NCI-H2081 treated with DMSO at 0.1 percent for 48 hours (cell line): Measurements from ENCODE around the gene SELENOH.

Experiments
- DNase-seq: peaks from one replicate; lab custom pipeline; 2025; lab: John Stamatoyannopoulos, UW

SELENOH gene

DNA sequence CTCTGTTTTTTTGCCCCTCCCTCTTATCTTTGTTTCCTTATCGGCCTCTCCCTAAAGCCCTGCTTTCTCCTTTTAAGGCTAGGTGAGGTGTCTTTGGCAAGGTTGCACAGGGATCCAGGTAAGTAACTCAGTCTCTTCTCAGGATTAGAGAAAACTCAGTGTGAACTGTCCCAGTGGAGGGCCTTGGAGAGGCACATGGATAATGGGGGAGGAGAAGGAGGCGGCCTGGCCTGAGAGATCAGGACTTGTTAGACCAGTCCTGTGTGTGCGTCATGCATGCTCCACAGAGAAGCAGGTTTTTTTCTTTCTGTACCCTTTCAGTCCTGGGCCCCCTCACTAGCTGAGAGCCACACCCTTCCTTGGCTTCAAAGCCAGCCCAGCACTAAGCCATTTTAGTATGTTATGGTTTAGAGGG is 40.2 kb downstream of the SELENOH start:
- no peak for DNase-seq

DNA sequence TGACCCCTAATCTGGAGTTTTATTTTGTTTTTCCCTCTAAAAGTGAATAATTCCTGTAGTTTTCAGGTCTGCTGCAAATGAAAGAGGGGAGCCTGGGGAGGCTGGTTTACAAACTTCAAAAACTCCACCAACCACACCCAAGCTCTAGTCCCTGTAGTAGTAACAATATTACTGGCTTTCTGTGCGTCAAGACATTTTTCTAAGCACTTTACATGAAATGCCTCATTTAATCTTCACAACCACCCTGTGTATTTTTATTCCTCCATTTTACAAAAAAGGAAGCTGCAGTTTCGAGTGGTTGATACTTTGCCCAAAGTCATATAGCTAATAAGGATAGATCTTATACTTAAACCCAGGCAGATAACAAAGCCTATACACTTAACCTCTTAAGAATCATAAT is 43.8 kb downstream of the SELENOH start:
- DNase-seq, result no peak

DNA sequence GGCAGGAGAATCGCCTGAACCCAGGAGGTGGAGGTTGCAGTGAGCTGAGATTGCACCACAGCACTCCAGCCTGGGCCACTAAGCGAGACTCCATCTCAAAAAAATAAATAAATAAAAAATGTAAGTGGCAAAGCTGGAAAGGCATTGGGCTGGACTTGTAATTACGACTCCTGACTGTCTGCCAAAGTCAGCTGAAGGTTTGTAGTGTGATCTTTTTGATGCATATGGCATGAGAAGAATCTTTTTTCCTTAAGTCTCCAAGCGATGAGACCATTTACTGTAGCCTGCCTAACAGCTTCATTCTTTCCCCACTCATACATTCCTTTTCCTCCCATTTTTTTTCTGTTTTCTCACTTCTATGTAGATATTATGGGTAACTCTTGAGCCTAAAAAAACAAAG is 45.1 kb downstream of the SELENOH start:
- DNase-seq, result no peak

DNA sequence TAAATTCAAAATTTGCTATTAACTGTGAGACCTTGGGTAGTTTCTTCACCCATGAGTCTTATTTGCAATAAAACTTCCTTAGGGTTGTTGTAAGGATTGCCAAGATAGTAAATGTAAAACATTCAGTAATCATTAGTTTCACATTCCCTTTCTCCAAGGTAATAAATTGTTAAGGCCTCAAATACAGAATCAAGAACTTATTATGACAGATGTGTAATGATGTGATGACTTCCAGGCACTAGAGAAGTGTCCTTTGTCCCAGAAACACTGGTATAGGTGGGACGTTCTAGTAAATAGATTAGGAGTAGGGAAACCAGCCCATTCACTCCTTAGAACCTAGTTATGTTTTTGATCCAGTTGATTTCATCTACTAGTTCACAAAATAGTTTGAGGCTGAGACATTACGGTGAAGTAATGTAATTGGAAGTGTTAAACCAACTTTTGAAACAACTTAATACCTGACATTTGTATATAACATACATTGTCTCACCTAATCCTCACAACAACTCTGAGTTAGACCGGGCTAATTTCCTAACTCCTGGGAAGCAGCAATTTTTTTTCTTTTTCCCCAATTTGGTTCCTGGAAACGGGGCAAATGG is 45.8 kb downstream of the SELENOH start:
- no peak for DNase-seq

DNA sequence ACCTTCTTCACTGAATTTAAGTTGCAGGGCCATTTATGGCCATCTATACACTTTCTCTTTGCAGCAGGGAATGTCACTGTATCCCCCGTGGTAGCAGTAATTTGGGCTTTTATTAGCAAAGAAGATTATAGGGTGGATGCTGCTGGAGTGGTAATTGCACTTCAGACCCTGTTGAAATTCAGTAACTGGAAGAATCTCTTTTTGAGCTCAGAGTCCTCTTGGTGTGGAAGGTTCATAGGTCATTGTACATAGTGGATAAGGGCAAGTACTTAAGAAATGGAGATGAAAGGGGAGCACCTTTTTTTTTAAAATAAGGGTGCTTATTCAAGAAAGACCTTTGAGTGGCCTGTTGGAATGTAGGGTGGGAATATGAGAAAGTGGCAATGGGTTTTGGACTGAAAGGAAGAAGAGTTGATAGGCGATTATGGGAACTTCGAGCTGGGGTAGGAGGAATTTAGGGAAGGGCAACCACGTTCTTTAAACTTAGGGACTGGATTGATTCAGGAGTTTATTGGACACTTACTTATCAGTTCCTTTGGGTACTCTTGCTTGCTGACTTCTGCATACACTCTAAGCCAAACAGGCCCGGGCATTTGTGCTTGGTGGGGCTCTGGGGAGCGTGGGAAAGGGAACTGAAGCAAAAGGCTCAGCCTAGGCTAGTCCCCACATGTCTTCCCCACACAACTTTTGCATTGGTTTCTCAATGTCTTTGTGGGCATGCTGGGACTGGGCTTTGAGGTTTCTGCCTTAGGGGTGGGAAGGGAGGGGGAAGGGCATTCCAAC is 46.8 kb downstream of the SELENOH start:
- no peak for DNase-seq

DNA sequence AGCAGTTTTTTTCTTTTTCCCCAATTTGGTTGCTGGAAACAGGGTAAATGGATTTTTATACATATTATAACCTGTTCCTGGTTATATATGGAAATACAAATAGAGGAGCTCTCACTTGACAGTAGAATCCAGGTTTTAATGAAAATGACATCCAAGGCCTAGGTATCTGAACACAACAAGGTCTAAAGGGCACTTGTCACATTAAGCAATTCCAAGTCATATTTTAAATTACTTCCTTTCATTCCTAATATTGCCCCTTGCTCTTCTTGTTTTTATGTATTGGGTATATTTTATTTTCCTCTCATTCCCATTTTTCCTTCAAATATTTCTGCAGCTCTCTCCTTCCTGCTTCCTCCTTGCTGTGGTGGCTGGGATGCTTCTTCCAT is 47.4 kb downstream of the SELENOH start:
- DNase-seq, result no peak

DNA sequence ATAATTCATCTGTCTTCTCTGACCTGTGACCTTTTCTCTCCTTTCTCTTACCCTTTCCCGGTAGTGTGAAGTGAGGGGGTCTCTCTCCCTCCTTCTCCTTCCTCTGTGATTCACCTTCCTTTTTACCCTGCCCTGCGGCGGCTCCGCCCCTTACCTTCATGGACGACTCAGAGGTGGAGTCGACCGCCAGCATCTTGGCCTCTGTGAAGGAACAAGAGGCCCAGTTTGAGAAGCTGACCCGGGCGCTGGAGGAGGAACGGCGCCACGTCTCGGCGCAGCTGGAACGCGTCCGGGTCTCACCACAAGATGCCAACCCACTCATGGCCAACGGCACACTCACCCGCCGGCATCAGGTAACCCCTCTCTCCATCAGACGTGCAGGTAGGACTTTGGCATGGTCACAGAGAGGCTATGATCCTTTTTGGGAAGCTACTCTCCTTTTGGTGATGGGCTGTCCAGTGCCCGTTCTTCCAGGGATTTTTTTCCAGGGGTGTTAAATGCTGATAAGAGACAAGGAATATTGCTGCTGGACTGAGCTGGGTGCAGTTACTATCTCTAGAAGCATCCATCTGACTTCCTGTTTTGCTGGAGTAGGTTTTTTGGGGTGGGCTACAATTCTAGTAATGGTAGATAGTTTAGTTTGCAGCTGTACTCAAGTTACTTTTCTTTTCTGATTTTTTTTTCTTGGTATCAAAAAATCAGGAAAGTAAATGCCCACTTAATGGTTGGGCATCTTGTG is 50.2 kb downstream of the SELENOH start:
- no peak for DNase-seq

DNA sequence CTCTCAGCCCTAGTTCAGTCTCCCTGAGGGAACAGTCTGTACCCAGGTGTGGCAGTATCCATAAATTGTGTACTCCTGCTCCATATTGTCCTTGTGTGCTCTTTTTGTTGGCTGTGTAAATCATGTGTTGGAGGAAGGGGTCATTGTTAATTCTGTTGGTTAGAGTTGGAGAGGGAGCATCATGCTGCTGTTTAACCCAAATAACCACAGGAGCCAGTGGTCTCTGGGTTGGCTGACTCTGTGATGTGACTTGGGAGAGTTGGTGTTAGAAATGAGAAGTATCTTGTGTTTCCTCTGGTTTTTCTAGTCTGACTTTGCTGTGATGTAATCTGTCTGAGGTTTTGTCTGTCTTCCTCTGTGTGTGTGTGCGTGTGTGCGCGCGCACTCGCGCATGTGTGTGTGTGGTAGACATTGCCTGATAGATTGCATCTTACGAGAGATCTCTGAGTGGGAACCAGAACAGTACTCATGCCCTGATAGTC is 50.8 kb downstream of the SELENOH start:
- no peak for DNase-seq

DNA sequence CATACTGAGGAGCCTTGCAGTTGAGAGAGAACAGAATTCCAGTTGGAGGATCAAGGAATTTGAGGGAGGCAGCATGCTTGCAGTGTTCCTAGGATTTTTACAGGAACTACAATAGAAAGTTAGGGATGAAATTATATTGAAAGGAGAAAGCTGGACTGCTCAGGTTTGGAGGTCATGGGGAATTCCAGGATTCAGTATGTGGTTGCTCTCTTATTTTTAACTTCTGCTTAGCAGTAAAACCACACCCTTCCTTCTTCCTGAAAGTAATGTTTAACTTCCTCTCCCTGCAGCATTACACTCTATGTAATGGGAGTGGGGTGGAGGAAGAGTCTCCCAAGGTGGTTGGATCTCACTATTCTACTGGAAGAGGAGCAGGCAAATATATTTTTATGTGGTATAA is 51.6 kb downstream of the SELENOH start:
- DNase-seq, result no peak
